Activated CD4-positive, CD25-positive, alpha-beta regulatory T cell treated with anti-CD3 and anti-CD28 coated beads, Interleukin-2, amount 50 U/mL, for 24 hours (primary cell): ENCODE results near the gene MAPK12.
A peak's percentile ranks its signal among the peaks of the same experiment; 100 is the strongest.

Source experiments
- ATAC-seq, 2 donors: fragments of 150-1000 bp; cut with Tn5 transposase; one replicate each; pipeline ENCODE4 v1.10.0; 2021; ENCODE audit warnings: mild to moderate bottlenecking in 1 of 2, moderate library complexity in 1 of 2

The MAPK12 gene

GRCh38 chr22:50298937-50299784 lies 37.7 kb upstream of the MAPK12 start:
- ATAC-seq: no peak

- ATAC-seq: no peak
Measured at GRCh38 chr22:50298266-50298637, 36.8 kb upstream of the MAPK12 start.

GRCh38 chr22:50297510-50298265 lies 36.2 kb upstream of the MAPK12 start:
- no peak for ATAC-seq

- ATAC-seq: no peak
Measured at GRCh38 chr22:50296658-50297490, 35.4 kb upstream of the MAPK12 start.

- no peak for ATAC-seq
Measured at GRCh38 chr22:50294319-50294656, 32.8 kb upstream of the MAPK12 start.

GRCh38 chr22:50293441-50294318 lies 32.2 kb upstream of the MAPK12 start:
- peak in 1 of 2 donors; percentile 30 for ATAC-seq

GRCh38 chr22:50292643-50293440 lies 31.4 kb upstream of the MAPK12 start:
- ATAC-seq: no peak

GRCh38 chr22:50289942-50290630 lies 28.6 kb upstream of the MAPK12 start:
- ATAC-seq: no peak

GRCh38 chr22:50289151-50289941 lies 27.9 kb upstream of the MAPK12 start:
- no peak for ATAC-seq

- ATAC-seq: no peak
Measured at GRCh38 chr22:50287731-50288130, 26.2 kb upstream of the MAPK12 start.

- ATAC-seq: no peak
Measured at GRCh38 chr22:50286701-50287318, 25.3 kb upstream of the MAPK12 start.

- no peak for ATAC-seq
Measured at GRCh38 chr22:50286275-50286674, 24.8 kb upstream of the MAPK12 start.

- ATAC-seq: no peak
Measured at GRCh38 chr22:50285568-50286229, 24.2 kb upstream of the MAPK12 start.

- ATAC-seq: no peak
Measured at GRCh38 chr22:50284479-50284878, 23.0 kb upstream of the MAPK12 start.

- no peak for ATAC-seq
Measured at GRCh38 chr22:50283821-50284220, 22.3 kb upstream of the MAPK12 start.

- ATAC-seq: no peak
Measured at GRCh38 chr22:50282361-50283155, 21.1 kb upstream of the MAPK12 start.

GRCh38 chr22:50281957-50282356 lies 20.5 kb upstream of the MAPK12 start:
- no peak for ATAC-seq

GRCh38 chr22:50281384-50281760 lies 19.9 kb upstream of the MAPK12 start:
- no peak for ATAC-seq
